Ectodermal cell (in vitro differentiated cells): ENCODE results near the gene ECI1.

Experiments
- H3K27ac ChIP-seq: 2 replicates; pipeline ENCODE4 v1.7.0; 2013; ENCODE audit warnings: mild to moderate bottlenecking, low read depth, low read length; ENCODE audit not compliant: insufficient read depth, poor library complexity, severe bottlenecking
- H3K27me3 ChIP-seq: 2 replicates; pipeline ENCODE4 v1.7.0; 2013; ENCODE audit warnings: mild to moderate bottlenecking, low read length; ENCODE audit not compliant: insufficient read depth, control insufficient read depth, poor library complexity, severe bottlenecking
- H3K36me3 ChIP-seq: one replicate; pipeline ENCODE4 v1.7.0; 2013; ENCODE audit warnings: low read length; ENCODE audit not compliant: control insufficient read depth, insufficient read depth
- H3K4me1 ChIP-seq: one replicate; pipeline ENCODE4 v1.7.0; 2013; ENCODE audit warnings: low read length; ENCODE audit not compliant: control insufficient read depth, insufficient read depth
- H3K4me3 ChIP-seq: 2 replicates; pipeline ENCODE4 v1.7.0; 2013; ENCODE audit warnings: low read depth, low read length, control low read depth; ENCODE audit not compliant: insufficient read depth
- H3K9me3 ChIP-seq: 2 replicates; pipeline ENCODE4 v1.7.0; 2013; ENCODE audit warnings: mild to moderate bottlenecking, low read length, moderate library complexity; ENCODE audit not compliant: control insufficient read depth
- WGBS, 2 experiments: methylation state at CpG; one replicate each; pipeline ENCODE4 v1.1.7; 2013; ENCODE audit warnings: missing lambda C conversion rate in 2 of 2; 5-methylcytosine and 5-hydroxymethylcytosine counted together

Gene ECI1

GRCh38 chr16:2238838-2239675, 12.3 kb downstream of the ECI1 start:
- 62 to 67% methylated on average over 15 of the region's 15 CpGs for WGBS, 2 experiments
- peaks cover 32% of the 10 kb centered on the region for H3K27me3 ChIP-seq
- H3K27ac ChIP-seq = no peak overlapping the region
- H3K4me1 ChIP-seq = peaks cover 13% of the 10 kb centered on the region
- H3K36me3 ChIP-seq = peaks cover 19% of the 10 kb centered on the region
- no peaks in the 10 kb centered on the region for H3K9me3 ChIP-seq
- no peak overlapping the region for H3K4me3 ChIP-seq

- 65 to 66% methylated on average over 18 of the region's 18 CpGs for WGBS, 2 experiments
- peaks cover 13% of the 10 kb centered on the region for H3K4me1 ChIP-seq
Observed at GRCh38 chr16:2238150-2238837, 13.1 kb downstream of the ECI1 start.

GRCh38 chr16:2237493-2238149, 13.8 kb downstream of the ECI1 start:
- Histone ChIP-seq H3K4me3 (no peak overlapping the region), H3K27ac (no peak overlapping the region), H3K36me3 (peaks cover 23% of the 10 kb centered on the region), H3K27me3 (peaks cover 32% of the 10 kb centered on the region), H3K9me3 (no peaks in the 10 kb centered on the region), H3K4me1 (peaks cover 13% of the 10 kb centered on the region)
- WGBS, 2 experiments = 18 to 19% methylated on average over 65 of the region's 65 CpGs

More at GRCh38 chr16:2238150-2238837, 13.1 kb downstream of the ECI1 start:
- Histone ChIP-seq H3K27ac (no peak overlapping the region), H3K4me3 (no peak overlapping the region), H3K27me3 (peaks cover 32% of the 10 kb centered on the region), H3K9me3 (no peaks in the 10 kb centered on the region), H3K36me3 (peaks cover 22% of the 10 kb centered on the region)

- Histone ChIP-seq H3K36me3 (peaks cover 17% of the 10 kb centered on the region), H3K27ac (no peak overlapping the region), H3K27me3 (peaks cover 32% of the 10 kb centered on the region), H3K4me3 (peak overlapping the region; percentile 30), H3K4me1 (peaks cover 13% of the 10 kb centered on the region), H3K9me3 (no peaks in the 10 kb centered on the region)
- WGBS, 2 experiments = 8 to 10% methylated on average over 40 of the region's 40 CpGs
Observed at GRCh38 chr16:2237102-2237482, 14.3 kb downstream of the ECI1 start.

- Histone ChIP-seq H3K9me3 (no peaks in the 10 kb centered on the region), H3K4me1 (peaks cover 13% of the 10 kb centered on the region), H3K36me3 (peaks cover 21% of the 10 kb centered on the region), H3K27me3 (peaks cover 32% of the 10 kb centered on the region), H3K27ac (no peak within 1 kb of the TSS), H3K4me3 (peak within 1 kb of the TSS; percentile 30)
- WGBS, 2 experiments = 7 to 8% methylated on average over 64 of the region's 64 CpGs
Observed at GRCh38 chr16:2236337-2237101, 14.9 kb downstream of the ECI1 start, which contains the start of gene DNASE1L2. Gene DNASE1L2 (plus strand): TSS chr16:2236444. CDS start chr16:2236817, 373 bp downstream.

GRCh38 chr16:2235695-2236336, 15.6 kb downstream of the ECI1 start:
- Histone ChIP-seq H3K27me3 (peaks cover 32% of the 10 kb centered on the region), H3K36me3 (peaks cover 22% of the 10 kb centered on the region), H3K27ac (no peak overlapping the region), H3K9me3 (no peaks in the 10 kb centered on the region), H3K4me1 (peaks cover 13% of the 10 kb centered on the region), H3K4me3 (peak overlapping the region; percentile 30)
- WGBS, 2 experiments = 81% methylated on average over 19 of the region's 19 CpGs

GRCh38 chr16:2235234-2235651, 16.1 kb downstream of the ECI1 start:
- H3K36me3 ChIP-seq = peaks cover 22% of the 10 kb centered on the region

GRCh38 chr16:2234813-2235170, 16.6 kb downstream of the ECI1 start:
- H3K27me3 ChIP-seq = peaks cover 32% of the 10 kb centered on the region
- H3K9me3 ChIP-seq = no peaks in the 10 kb centered on the region
- no peak overlapping the region for H3K27ac ChIP-seq
- H3K36me3 ChIP-seq = peaks cover 22% of the 10 kb centered on the region
- WGBS, 2 experiments = 96% methylated on average over 18 of the region's 18 CpGs
- H3K4me1 ChIP-seq = peaks cover 13% of the 10 kb centered on the region
- no peak overlapping the region for H3K4me3 ChIP-seq

More at GRCh38 chr16:2235234-2235651, 16.1 kb downstream of the ECI1 start:
- no peaks in the 10 kb centered on the region for H3K9me3 ChIP-seq
- no peak overlapping the region for H3K4me3 ChIP-seq
- WGBS, 2 experiments = 94% methylated on average over 28 of the region's 28 CpGs
- H3K4me1 ChIP-seq = peaks cover 13% of the 10 kb centered on the region
- no peak overlapping the region for H3K27ac ChIP-seq
- H3K27me3 ChIP-seq = peaks cover 32% of the 10 kb centered on the region
